ENCODE measurements around the gene ARF4.

DNA sequence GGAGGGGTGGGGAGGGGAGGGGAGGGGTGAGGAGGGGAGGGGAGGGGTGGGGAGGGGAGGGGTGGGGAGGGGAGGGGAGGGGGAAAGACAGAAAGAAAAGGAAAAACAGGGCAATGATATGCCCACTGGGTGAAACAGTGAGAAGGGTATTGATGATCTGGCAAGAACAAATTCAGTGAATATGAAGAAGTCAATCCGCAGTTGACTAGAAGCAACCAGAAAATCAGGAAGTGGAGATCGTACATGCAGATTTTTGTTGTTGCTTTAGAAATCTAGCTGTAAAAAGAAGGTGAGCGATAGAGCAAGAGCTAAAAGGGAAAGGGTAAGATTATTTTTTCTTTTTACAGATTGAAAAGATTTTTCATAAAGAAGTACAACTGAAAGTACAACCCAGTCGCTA lies 47.6 kb upstream of the ARF4 start:
- TF ChIP-seq, protein P1, sequence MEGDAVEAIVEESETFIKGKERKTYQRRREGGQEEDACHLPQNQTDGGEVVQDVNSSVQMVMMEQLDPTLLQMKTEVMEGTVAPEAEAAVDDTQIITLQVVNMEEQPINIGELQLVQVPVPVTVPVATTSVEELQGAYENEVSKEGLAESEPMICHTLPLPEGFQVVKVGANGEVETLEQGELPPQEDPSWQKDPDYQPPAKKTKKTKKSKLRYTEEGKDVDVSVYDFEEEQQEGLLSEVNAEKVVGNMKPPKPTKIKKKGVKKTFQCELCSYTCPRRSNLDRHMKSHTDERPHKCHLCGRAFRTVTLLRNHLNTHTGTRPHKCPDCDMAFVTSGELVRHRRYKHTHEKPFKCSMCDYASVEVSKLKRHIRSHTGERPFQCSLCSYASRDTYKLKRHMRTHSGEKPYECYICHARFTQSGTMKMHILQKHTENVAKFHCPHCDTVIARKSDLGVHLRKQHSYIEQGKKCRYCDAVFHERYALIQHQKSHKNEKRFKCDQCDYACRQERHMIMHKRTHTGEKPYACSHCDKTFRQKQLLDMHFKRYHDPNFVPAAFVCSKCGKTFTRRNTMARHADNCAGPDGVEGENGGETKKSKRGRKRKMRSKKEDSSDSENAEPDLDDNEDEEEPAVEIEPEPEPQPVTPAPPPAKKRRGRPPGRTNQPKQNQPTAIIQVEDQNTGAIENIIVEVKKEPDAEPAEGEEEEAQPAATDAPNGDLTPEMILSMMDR (optimal IDR thresholded peaks at IDR 0.05 in 1 of 3, IDR thresholded peaks at IDR 0.05 in 1 of 3, conservative IDR thresholded peaks at IDR 0.05 in 1 of 3; ENCODE audit: extremely low read depth in 1 of 3, insufficient read depth in 2 of 3, low read length in 3 of 3): no peak
- no peak for TF ChIP-seq EZH2 (IDR thresholded peaks at IDR 0.05; ENCODE audit: low read length)

All from keratinocyte (primary cell).